Epithelial cell of proximal tubule (primary cell): ENCODE measurements around the gene HOXB4. TPM values are rescaled to one million over a fixed set of nuclear protein-coding genes. Genes with fewer than 3 reads are reported as not detected.

Experiments used
- DNase-seq: peaks from one replicate; pipeline ENCODE4 v3.0.0-alpha.2; 2011; ENCODE audit warnings: low read depth
- H3K4me3 ChIP-seq: 2 replicates; pipeline ENCODE4 v1.5.1; 2011; ENCODE audit warnings: low read depth, mild to moderate bottlenecking, low read length
- total RNA-seq: library from RNA; depleted of rRNA; stranded (reverse); fragments of >200 nt; gene quantifications from 2 replicates; pipeline ENCODE4 v1.2.3, GENCODE V29; 2015
- TF ChIP-seq, protein P1 (sequence below): conservative IDR thresholded peaks from 2 replicates; pipeline ENCODE4 v1.5.1; 2012; ENCODE audit warnings: low read depth, mild to moderate bottlenecking, low read length

HOXB4 gene
- total RNA-seq, 1 donor from 2014 or later = 5.7 TPM

DNA sequence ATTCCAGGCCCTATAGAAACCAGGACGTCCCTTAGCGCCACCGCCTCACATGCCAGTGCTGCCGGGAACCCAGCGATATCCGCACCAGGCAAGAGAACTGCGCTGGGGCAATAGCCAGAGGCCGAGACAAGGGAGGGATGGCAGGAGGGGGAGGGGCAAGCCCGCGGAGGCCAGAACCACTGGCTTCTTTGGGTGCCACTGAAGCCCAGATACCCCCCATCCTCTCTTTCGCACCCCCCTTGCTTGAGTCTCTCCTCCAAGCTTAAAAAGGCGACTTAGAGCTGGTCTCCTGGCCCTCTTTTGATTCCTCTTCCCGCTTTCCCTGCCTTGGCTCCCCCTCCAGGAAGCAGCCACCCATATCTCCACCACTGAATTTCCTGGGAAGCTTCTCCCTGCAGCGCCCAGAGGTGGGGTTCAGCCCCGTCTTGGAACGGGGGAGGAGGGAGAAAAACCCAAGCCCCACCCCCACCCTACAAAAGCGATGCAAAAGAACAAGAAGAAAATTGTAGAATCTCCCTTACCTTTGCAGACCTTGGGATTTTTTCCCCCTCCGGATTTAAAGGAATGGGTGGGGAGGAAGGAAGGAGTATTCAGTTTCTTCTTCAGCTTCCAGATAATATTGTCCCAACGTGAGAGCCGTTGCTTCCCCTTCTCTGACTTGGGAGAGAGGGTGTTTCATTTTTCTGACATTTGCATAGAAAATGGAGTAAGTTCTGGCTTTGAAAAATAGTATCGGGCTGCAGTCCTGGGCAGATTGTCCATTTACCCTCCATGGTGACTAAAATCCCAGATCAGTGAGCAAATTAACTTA lies 26.0 kb upstream of the HOXB4 start:
- H3K4me3 ChIP-seq = peak overlapping the region; percentile 74
- DNase-seq = no peak
- TF ChIP-seq, protein P1, sequence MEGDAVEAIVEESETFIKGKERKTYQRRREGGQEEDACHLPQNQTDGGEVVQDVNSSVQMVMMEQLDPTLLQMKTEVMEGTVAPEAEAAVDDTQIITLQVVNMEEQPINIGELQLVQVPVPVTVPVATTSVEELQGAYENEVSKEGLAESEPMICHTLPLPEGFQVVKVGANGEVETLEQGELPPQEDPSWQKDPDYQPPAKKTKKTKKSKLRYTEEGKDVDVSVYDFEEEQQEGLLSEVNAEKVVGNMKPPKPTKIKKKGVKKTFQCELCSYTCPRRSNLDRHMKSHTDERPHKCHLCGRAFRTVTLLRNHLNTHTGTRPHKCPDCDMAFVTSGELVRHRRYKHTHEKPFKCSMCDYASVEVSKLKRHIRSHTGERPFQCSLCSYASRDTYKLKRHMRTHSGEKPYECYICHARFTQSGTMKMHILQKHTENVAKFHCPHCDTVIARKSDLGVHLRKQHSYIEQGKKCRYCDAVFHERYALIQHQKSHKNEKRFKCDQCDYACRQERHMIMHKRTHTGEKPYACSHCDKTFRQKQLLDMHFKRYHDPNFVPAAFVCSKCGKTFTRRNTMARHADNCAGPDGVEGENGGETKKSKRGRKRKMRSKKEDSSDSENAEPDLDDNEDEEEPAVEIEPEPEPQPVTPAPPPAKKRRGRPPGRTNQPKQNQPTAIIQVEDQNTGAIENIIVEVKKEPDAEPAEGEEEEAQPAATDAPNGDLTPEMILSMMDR = peak; percentile 12

DNA sequence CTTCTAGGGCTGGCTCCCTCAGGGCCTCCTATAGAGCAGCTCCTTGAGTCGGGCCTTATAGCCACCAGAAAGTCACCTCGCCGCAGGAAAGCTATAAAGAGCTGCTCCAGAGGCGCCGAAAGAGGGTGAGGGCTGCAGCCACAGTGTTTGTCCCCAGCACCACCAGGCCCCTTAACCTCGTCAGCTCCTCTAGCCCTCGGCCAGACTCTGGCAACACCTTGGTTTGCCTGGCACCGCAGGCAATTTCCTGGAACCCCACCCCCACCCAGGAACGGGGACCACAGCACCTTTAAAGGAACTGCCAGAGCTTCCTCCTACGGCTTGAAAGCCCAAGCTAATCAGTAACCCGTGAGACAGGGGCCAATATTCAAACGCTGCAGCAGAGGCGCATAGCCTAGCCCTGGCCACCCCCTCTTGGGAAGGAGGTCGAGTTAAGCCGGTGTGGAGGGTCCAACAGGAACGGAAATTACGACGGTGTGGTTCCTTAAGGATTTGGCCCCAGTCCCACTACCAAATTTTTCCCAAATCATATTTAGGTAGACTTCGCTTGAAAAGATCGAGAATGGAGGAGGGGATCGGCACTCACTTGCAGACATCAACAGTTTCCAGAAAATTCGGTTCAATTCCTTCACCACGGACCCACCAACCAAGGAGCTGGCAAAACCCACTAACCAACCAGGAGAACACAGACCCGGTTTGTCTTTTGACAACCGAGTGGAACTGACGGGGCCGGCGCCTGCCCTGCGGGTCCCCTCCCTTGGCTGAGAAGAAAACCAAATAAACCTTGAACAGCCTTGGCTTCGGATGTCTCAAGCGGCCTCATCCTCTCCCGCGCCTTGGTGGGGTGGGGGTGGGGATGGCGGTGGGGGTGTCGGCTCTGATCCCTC lies 23.6 kb upstream of the HOXB4 start:
- TF ChIP-seq, protein P1 = no peak
- DNase-seq = no peak
- peak overlapping the region; percentile 74 for H3K4me3 ChIP-seq

DNA sequence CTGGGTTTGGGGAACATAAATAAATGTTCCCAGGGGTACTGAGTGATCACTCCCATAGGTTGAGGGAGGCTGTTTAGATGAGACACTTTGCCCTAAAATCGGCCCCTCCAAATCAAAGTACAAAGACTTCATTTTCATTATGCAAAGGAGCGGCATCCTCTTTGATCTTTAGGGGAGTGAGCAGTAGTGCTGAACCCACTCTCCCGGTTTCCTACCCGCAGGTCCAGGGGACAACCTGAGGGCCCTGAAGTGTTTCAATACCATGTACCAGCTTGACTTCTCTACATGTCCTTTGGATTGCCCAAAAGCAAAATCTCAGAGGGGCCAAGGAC lies 23.0 kb upstream of the HOXB4 start:
- H3K4me3 ChIP-seq = peak overlapping the region; percentile 74
- TF ChIP-seq, protein P1 = no peak

DNA sequence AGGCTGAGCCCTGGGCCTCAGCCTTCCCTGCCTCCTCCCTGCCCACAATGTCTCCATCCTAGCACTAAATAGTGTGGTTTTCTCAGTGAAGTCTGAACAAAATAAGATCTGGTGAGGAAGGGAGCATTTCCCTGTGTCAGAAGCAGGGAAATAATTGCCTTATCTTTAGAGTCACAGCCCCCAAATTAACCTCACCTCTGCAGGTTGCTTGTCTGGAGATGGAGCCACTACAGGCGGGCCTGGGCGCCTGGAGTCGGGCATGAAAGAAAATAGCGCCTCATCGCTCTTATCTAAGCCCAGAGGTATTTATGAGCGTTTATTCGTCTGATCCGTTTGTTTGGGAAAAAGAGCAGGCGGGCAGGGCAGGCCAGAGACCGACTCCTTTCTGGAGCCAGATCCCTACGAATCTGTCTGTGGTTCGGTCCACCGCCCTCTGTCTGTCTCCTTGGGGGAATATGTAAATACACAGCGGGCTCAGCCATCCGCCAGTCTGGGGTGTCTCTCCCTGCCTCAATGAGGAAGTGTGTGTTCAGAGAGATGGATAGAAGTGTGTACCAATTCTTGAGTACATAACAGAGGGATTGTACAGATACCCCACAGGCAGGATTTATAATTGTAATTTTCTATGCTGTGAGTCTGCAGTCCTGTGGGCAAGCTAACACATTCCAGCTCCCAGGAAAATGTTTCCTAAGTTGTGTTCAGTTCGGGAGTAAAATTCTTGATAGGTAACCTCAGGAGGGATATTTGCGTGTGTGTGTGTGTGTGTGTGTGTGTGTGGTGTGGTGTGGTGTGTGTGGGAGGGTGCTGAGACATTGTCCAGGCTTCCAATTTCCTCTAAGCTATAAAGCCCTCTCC lies 22.3 kb upstream of the HOXB4 start:
- peak overlapping the region; percentile 74 for H3K4me3 ChIP-seq
- DNase-seq = no peak
- TF ChIP-seq, protein P1 = no peak

More for the DNA sequence above, 23.0 kb upstream of the HOXB4 start:
- DNase-seq = no peak

DNA sequence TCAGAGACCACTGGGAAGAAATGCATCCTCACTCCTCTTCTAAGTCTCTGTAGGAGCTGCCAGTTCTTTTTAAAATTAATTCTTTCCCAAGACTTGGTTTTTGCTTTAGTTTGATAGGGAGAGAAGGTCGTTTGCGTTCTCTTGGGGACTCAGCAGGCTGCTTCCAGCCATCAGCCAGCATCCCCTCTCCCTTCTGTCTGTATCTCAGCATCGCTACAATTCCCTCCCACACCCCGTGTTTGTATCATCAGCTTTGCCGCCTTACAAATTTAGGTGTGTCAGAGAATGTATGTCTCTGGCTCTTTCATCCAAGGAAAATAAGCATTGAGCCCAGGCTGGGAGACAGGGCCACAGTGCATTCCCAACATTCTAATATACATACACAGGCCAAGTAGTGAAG lies 21.2 kb upstream of the HOXB4 start:
- no peak for DNase-seq
- TF ChIP-seq, protein P1 = no peak
- H3K4me3 ChIP-seq = peak overlapping the region; percentile 74

DNA sequence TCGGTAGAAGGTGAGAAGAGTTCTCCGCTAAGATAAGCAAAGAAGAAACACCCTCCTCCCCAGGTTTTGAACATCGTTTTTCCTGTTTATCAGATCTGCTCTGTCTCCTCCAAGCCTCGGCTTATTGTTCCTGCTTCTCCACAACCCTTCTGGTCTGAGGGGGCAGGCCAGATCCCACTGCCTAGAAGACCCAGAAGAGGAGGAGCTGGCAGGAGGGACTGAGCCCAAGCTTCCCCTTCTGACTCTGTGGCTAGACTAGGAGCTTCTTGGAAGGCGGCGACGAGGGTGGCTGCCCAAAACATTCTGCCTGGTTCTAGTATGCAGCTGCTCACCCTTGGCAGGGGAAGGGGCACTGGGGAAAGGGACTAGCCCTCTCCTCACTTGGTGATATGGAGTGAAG lies 20.6 kb upstream of the HOXB4 start:
- no peak for DNase-seq
- H3K4me3 ChIP-seq = peak overlapping the region; percentile 74
- TF ChIP-seq, protein P1 = no peak
